ENCODE data around the gene G0S2.

DNA sequence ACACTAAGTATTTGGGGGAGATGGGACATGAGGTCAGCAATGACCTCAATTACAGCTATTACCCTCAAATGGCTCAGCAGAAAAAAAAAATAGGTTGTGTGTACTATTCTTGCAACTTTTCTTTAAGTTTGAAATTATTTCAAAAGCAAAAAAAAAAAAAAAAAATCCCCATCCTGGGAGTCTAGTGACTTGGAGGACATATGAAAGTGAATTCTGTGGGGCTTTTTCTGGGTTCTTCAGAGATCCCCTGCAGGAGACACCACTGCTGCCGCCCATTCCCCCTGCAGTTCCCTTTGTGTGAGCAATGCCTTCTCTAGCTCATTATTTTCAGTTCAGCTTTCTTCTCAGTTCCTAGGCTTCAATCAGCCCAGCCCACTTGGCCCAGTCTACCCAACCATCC lies 46.1 kb downstream of the G0S2 start:
- TF ChIP-seq RXRA (IDR thresholded peaks at IDR 0.05) = no peak
- TF ChIP-seq, protein P1, sequence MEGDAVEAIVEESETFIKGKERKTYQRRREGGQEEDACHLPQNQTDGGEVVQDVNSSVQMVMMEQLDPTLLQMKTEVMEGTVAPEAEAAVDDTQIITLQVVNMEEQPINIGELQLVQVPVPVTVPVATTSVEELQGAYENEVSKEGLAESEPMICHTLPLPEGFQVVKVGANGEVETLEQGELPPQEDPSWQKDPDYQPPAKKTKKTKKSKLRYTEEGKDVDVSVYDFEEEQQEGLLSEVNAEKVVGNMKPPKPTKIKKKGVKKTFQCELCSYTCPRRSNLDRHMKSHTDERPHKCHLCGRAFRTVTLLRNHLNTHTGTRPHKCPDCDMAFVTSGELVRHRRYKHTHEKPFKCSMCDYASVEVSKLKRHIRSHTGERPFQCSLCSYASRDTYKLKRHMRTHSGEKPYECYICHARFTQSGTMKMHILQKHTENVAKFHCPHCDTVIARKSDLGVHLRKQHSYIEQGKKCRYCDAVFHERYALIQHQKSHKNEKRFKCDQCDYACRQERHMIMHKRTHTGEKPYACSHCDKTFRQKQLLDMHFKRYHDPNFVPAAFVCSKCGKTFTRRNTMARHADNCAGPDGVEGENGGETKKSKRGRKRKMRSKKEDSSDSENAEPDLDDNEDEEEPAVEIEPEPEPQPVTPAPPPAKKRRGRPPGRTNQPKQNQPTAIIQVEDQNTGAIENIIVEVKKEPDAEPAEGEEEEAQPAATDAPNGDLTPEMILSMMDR (IDR thresholded peaks at IDR 0.05; ENCODE audit: low read depth, low read length, missing input control) = no peak
- TF ChIP-seq, protein P2, sequence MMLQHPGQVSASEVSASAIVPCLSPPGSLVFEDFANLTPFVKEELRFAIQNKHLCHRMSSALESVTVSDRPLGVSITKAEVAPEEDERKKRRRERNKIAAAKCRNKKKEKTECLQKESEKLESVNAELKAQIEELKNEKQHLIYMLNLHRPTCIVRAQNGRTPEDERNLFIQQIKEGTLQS (IDR thresholded peaks at IDR 0.05) = no peak
- no peak for TF ChIP-seq SP1 (IDR thresholded peaks at IDR 0.05)
- TF ChIP-seq, protein P3, sequence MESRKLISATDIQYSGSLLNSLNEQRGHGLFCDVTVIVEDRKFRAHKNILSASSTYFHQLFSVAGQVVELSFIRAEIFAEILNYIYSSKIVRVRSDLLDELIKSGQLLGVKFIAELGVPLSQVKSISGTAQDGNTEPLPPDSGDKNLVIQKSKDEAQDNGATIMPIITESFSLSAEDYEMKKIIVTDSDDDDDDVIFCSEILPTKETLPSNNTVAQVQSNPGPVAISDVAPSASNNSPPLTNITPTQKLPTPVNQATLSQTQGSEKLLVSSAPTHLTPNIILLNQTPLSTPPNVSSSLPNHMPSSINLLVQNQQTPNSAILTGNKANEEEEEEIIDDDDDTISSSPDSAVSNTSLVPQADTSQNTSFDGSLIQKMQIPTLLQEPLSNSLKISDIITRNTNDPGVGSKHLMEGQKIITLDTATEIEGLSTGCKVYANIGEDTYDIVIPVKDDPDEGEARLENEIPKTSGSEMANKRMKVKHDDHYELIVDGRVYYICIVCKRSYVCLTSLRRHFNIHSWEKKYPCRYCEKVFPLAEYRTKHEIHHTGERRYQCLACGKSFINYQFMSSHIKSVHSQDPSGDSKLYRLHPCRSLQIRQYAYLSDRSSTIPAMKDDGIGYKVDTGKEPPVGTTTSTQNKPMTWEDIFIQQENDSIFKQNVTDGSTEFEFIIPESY (IDR thresholded peaks at IDR 0.05) = no peak
- TF ChIP-seq TAF1 (conservative IDR thresholded peaks at IDR 0.05) = no peak
- TF ChIP-seq JUND (IDR thresholded peaks at IDR 0.05) = no peak
- no peak for TF ChIP-seq EGR1 (IDR thresholded peaks at IDR 0.05; ENCODE audit: low read depth in 2 of 2)
- TF ChIP-seq GABPA (IDR thresholded peaks at IDR 0.05 in 1 of 2, conservative IDR thresholded peaks at IDR 0.05 in 1 of 2) = no peak
- TF ChIP-seq, protein P4, sequence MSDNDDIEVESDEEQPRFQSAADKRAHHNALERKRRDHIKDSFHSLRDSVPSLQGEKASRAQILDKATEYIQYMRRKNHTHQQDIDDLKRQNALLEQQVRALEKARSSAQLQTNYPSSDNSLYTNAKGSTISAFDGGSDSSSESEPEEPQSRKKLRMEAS (IDR thresholded peaks at IDR 0.05) = no peak
- TF ChIP-seq, protein P5, sequence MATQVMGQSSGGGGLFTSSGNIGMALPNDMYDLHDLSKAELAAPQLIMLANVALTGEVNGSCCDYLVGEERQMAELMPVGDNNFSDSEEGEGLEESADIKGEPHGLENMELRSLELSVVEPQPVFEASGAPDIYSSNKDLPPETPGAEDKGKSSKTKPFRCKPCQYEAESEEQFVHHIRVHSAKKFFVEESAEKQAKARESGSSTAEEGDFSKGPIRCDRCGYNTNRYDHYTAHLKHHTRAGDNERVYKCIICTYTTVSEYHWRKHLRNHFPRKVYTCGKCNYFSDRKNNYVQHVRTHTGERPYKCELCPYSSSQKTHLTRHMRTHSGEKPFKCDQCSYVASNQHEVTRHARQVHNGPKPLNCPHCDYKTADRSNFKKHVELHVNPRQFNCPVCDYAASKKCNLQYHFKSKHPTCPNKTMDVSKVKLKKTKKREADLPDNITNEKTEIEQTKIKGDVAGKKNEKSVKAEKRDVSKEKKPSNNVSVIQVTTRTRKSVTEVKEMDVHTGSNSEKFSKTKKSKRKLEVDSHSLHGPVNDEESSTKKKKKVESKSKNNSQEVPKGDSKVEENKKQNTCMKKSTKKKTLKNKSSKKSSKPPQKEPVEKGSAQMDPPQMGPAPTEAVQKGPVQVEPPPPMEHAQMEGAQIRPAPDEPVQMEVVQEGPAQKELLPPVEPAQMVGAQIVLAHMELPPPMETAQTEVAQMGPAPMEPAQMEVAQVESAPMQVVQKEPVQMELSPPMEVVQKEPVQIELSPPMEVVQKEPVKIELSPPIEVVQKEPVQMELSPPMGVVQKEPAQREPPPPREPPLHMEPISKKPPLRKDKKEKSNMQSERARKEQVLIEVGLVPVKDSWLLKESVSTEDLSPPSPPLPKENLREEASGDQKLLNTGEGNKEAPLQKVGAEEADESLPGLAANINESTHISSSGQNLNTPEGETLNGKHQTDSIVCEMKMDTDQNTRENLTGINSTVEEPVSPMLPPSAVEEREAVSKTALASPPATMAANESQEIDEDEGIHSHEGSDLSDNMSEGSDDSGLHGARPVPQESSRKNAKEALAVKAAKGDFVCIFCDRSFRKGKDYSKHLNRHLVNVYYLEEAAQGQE (IDR thresholded peaks at IDR 0.05) = no peak
- no peak for TF ChIP-seq RAD21 (IDR thresholded peaks at IDR 0.05)
